OCI-LY3 (cell line): Measurements from ENCODE around the gene CUX1.

ENCODE experiments used
- H2AFZ ChIP-seq: fragments of 200-600, 300-600 bp; shearing (Covaris generic); 2 replicates; pipeline ENCODE4 v1.6.0; 2014; ENCODE audit warnings: antibody characterized with exemption, low read depth, low read length
- H3K27ac ChIP-seq: fragments of 200-600, 300-600 bp; sonication (generic); 2 replicates; pipeline ENCODE4 v1.5.1; 2014; ENCODE audit warnings: mild to moderate bottlenecking, low read length, moderate library complexity, mixed read lengths
- H3K27me3 ChIP-seq: fragments of 200-600, 300-600 bp; sonication (generic); 2 replicates; pipeline ENCODE4 v1.6.1; 2014; ENCODE audit warnings: low read depth, low read length, mixed read lengths
- H3K36me3 ChIP-seq: fragments of 200-600, 300-600 bp; sonication (generic); replicated peaks from 2 replicates; pipeline ENCODE3; 2014; ENCODE audit warnings: low read depth, low read length, mixed read lengths
- H3K4me1 ChIP-seq: fragments of 300-600, 200-600 bp; sonication (generic); 2 replicates; pipeline ENCODE4 v1.6.1; 2014; ENCODE audit warnings: low read length, mixed read lengths
- H3K4me2 ChIP-seq: fragments of 200-600, 300-600 bp; sonication (generic); 2 replicates; pipeline ENCODE4 v1.6.1; 2014; ENCODE audit warnings: low read length, mixed read lengths
- H3K4me3 ChIP-seq: fragments of 300-600, 200-600 bp; sonication (generic); 2 replicates; pipeline ENCODE4 v1.5.1; 2014; ENCODE audit warnings: antibody characterized with exemption, mild to moderate bottlenecking, low read length, moderate library complexity
- H3K79me2 ChIP-seq: fragments of 300-600, 200-600 bp; shearing (Covaris generic); 2 replicates; pipeline ENCODE4 v1.6.1; 2014; ENCODE audit warnings: mild to moderate bottlenecking, low read length, mixed read lengths
- H3K9ac ChIP-seq: fragments of 300-600, 200-600 bp; shearing (Covaris generic); 2 replicates; pipeline ENCODE4 v1.6.0; 2014; ENCODE audit warnings: mild to moderate bottlenecking, low read length, moderate library complexity
- H3K9me3 ChIP-seq: fragments of 200-600, 300-600 bp; shearing (Covaris generic); 2 replicates; pipeline ENCODE4 v1.6.1; 2014; ENCODE audit warnings: low read length, mixed read lengths; ENCODE audit not compliant: insufficient read depth
- H4K20me1 ChIP-seq: fragments of 200-600, 300-600 bp; sonication (generic); 2 replicates; pipeline ENCODE4 v1.6.1; 2016; ENCODE audit warnings: low read length, mixed read lengths; ENCODE audit not compliant: insufficient read depth
- CTCF ChIP-seq: fragments of 200-600, 300-600 bp; sonication (generic); IDR thresholded peaks from 2 replicates; pipeline ENCODE4 v1.5.1; 2014; ENCODE audit warnings: antibody characterized with exemption, low read length, low read depth
- EZH2phosphoT487 ChIP-seq: fragments of 200-600 bp; shearing (Covaris generic); IDR thresholded peaks from 2 replicates; pipeline ENCODE4 v1.6.1; 2018; ENCODE audit warnings: antibody characterized with exemption, mixed run types, low read depth

Gene CUX1

GRCh38 chr7:102295346-102296178 lies 478.1 kb downstream of the CUX1 start:
- no peaks in the 10 kb centered on the region for H3K79me2 ChIP-seq

GRCh38 chr7:102296179-102296438 lies 478.7 kb downstream of the CUX1 start:
- no peaks in the 10 kb centered on the region for H3K9me3 ChIP-seq
- no peaks in the 10 kb centered on the region for H3K79me2 ChIP-seq
- TF ChIP-seq EZH2phosphoT487 (no peak), CTCF (no peak)
- no peaks in the 10 kb centered on the region for H3K27me3 ChIP-seq
- H2AFZ ChIP-seq = no peak overlapping the region
- H3K4me2 ChIP-seq = no peak overlapping the region
- H3K36me3 ChIP-seq = no peaks in the 10 kb centered on the region
- no peak overlapping the region for H3K27ac ChIP-seq
- H3K4me3 ChIP-seq = no peak overlapping the region
- no peak overlapping the region for H3K9ac ChIP-seq
- H4K20me1 ChIP-seq = peaks cover 18% of the 10 kb centered on the region
- peaks cover 15% of the 10 kb centered on the region for H3K4me1 ChIP-seq

More at GRCh38 chr7:102295346-102296178, 478.1 kb downstream of the CUX1 start:
- H3K36me3 ChIP-seq = no peaks in the 10 kb centered on the region
- H3K9ac ChIP-seq = no peak overlapping the region
- H4K20me1 ChIP-seq = peaks cover 23% of the 10 kb centered on the region
- peaks cover 19% of the 10 kb centered on the region for H3K4me1 ChIP-seq
- H2AFZ ChIP-seq = no peak overlapping the region
- no peak overlapping the region for H3K27ac ChIP-seq
- no peak for TF ChIP-seq CTCF
- no peak for TF ChIP-seq EZH2phosphoT487
- no peak overlapping the region for H3K4me2 ChIP-seq
- H3K9me3 ChIP-seq = no peaks in the 10 kb centered on the region
- no peak overlapping the region for H3K4me3 ChIP-seq
- H3K27me3 ChIP-seq = 0 out of 2 replicates have a peak, but pooled peaks cover 3% of the 10 kb centered on the region

- H4K20me1 ChIP-seq = peaks cover 14% of the 10 kb centered on the region
- no peaks in the 10 kb centered on the region for H3K9me3 ChIP-seq
- no peak overlapping the region for H3K4me2 ChIP-seq
- no peak overlapping the region for H3K27ac ChIP-seq
- no peak for TF ChIP-seq EZH2phosphoT487
- no peak for TF ChIP-seq CTCF
- H3K36me3 ChIP-seq = no peaks in the 10 kb centered on the region
- no peak overlapping the region for H2AFZ ChIP-seq
- no peaks in the 10 kb centered on the region for H3K79me2 ChIP-seq
- H3K4me1 ChIP-seq = peaks cover 11% of the 10 kb centered on the region
- no peak overlapping the region for H3K9ac ChIP-seq
- H3K4me3 ChIP-seq = no peak overlapping the region
- no peaks in the 10 kb centered on the region for H3K27me3 ChIP-seq
Measured at GRCh38 chr7:102296514-102296913, 479.1 kb downstream of the CUX1 start.

- H3K4me1 ChIP-seq = peaks cover 6% of the 10 kb centered on the region
- H2AFZ ChIP-seq = no peak overlapping the region
- H3K27me3 ChIP-seq = no peaks in the 10 kb centered on the region
- no peak overlapping the region for H3K27ac ChIP-seq
- H4K20me1 ChIP-seq = 0 out of 2 replicates have a peak, but pooled peaks cover 6% of the 10 kb centered on the region
- no peak overlapping the region for H3K4me2 ChIP-seq
- no peaks in the 10 kb centered on the region for H3K79me2 ChIP-seq
- H3K9me3 ChIP-seq = no peaks in the 10 kb centered on the region
- H3K36me3 ChIP-seq = no peaks in the 10 kb centered on the region
- TF ChIP-seq CTCF (no peak), EZH2phosphoT487 (no peak)
- no peak overlapping the region for H3K9ac ChIP-seq
- H3K4me3 ChIP-seq = no peak overlapping the region
Measured at GRCh38 chr7:102297487-102298218, 480.2 kb downstream of the CUX1 start.
